Fibroblast of skin of left quadriceps (primary cell): Measurements from ENCODE around the gene SSTR5.
"Not testable (repeated sequence)": the region's sequence is repeated elsewhere in the genome, so short reads cannot be mapped to it uniquely, and the experiment has no call there.

Experiments used
- DNase-seq, 2 experiments: peaks; one replicate each; pipeline ENCODE4 v3.0.0-alpha.2; 2013; ENCODE audit warnings: low read depth in 2 of 2

The SSTR5 gene

GRCh38 chr16:1073566-1074378 is 1.2 kb downstream of the SSTR5 start:
- DNase-seq: no peak

GRCh38 chr16:1074379-1074649 is 1.8 kb downstream of the SSTR5 start:
- no peak for DNase-seq

- DNase-seq: no peak
These were observed 3.0 kb downstream of the SSTR5 start for GRCh38 chr16:1075546-1075945.

- no peak for DNase-seq
These were observed 4.4 kb downstream of the SSTR5 start for GRCh38 chr16:1076801-1077576.

GRCh38 chr16:1077877-1078578 is 5.5 kb downstream of the SSTR5 start:
- DNase-seq: no peak

- no peak for DNase-seq
These were observed 6.1 kb downstream of the SSTR5 start for GRCh38 chr16:1078579-1079021.

- no peak for DNase-seq
These were observed 6.8 kb downstream of the SSTR5 start for GRCh38 chr16:1079341-1079740.

- DNase-seq: no peak
These were observed 7.4 kb downstream of the SSTR5 start for GRCh38 chr16:1079786-1080525.

- DNase-seq: no peak
These were observed 8.5 kb downstream of the SSTR5 start for GRCh38 chr16:1080801-1081733.

- no peak for DNase-seq
These were observed 9.3 kb downstream of the SSTR5 start for GRCh38 chr16:1081734-1082265.

GRCh38 chr16:1082266-1082951 is 9.9 kb downstream of the SSTR5 start:
- DNase-seq: no peak

GRCh38 chr16:1082952-1083675 is 10.6 kb downstream of the SSTR5 start:
- no peak for DNase-seq

- no peak for DNase-seq
These were observed 12.4 kb downstream of the SSTR5 start for GRCh38 chr16:1084971-1085370.

GRCh38 chr16:1086443-1086842 is 13.9 kb downstream of the SSTR5 start:
- DNase-seq: not testable (repeated sequence)

GRCh38 chr16:1088295-1089170 is 16.0 kb downstream of the SSTR5 start:
- no peak for DNase-seq

GRCh38 chr16:1089439-1089821 is 16.9 kb downstream of the SSTR5 start:
- DNase-seq: no peak

- no peak for DNase-seq
These were observed 17.5 kb downstream of the SSTR5 start for GRCh38 chr16:1089822-1090619.
